NCI-H2107 (cell line): Measurements from ENCODE around the gene ZIK1.

Experiments used
- DNase-seq: peaks from one replicate; lab custom pipeline; 2025; lab: John Stamatoyannopoulos, UW

The ZIK1 gene

DNA sequence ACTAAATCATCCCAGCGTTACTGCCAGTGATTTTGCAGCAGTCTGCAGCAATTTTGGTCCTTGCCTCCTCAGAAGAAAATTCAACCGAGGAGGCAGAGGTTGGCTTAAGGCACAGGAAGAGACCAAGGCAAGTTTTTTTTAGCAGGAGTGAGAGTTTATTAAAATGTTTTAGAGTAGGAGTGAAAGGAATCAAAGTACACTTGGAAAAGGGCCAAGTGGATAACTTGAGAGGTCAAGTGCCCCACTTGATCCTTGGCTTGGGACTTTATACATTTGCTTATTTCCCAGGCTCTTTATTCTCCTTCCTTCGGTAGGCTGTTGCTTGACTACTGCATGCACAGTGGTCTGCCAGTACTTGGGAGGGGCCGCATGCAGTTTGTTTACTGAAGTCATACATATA lies 27.2 kb downstream of the ZIK1 start:
- no peak for DNase-seq

DNA sequence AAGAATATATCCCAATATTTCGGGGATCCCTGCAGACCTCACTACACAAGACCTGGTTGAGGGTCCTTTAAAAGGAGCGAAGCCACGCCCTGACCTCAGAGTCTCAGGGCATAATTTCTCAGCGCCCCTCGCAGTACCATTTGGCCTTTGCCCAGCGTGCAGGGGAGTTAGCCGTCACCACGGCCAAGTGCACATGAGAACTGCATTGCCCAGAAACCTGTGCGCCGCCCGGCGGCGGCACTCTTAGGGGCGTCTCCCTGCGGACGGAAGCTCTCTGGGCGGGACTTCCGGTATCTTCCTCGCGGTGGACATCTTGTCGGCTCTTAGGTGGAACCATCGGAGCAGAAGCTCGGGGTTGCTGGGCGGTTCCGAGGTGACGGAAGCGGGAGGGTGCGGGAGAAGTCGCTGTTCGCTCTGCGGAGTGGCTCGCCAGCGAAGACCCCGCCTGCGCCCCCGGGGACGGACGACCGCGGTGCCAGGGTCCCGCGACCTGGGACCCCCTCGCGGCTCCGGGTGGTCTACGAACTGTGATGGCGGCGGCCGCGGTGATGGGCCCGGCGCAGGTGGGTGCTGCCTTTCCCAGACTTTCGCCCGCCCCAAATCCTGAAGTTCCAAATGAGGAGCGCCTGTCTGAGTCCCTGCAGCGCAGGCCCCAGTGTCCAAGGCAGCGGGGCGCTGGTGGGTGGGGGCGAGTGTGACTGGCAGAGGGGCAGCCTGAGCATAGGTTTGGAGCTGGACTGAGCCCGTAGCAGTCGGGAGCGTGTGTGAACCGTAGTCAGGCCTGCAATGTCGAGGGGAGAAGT lies 30.2 kb downstream of the ZIK1 start, which contains the start of gene ZNF134:
TSS of gene ZNF134 (plus strand) at position 302 of the 803 bp plus-strand sequence. CDS start 5,227 bp downstream, outside the sequence.
- peak; percentile 50 for DNase-seq

DNA sequence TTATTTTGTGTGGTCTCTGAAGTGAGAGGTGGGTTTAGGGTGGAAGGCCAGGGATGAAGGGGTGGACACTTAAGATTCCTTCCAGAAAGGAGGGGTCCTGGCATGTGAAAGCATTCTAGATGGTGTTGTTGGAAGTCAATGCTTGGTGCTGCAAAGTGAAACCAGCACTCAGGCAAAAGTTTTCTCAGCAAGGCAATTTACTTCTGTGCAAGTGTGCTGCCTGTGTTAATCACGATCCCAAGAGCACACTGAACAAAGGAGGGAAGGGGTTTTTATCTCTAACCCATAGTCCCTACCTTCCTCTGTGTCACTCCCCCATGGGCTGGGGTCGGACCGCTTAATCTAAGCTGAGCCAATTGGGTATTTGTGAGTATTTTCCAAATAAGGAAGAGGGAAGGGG lies 31.4 kb downstream of the ZIK1 start:
- DNase-seq, result no peak

DNA sequence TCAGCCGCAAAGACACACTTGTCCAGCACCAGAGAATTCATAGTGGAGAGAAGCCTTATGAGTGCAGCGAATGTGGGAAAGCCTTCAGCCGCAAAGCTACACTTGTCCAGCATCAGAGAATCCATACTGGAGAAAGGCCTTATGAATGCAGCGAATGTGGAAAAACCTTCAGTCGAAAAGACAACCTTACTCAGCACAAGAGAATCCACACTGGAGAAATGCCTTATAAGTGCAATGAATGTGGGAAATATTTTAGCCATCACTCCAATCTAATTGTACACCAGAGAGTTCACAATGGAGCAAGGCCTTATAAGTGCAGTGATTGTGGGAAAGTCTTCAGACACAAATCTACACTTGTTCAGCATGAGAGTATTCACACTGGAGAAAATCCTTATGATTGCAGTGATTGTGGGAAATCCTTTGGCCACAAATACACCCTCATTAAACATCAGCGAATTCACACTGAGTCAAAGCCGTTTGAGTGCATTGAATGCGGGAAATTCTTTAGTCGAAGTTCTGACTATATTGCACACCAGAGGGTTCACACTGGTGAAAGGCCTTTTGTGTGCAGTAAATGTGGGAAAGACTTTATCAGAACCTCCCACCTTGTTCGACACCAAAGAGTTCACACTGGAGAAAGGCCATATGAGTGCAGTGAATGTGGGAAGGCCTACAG lies 36.9 kb downstream of the ZIK1 start:
- DNase-seq, result no peak

DNA sequence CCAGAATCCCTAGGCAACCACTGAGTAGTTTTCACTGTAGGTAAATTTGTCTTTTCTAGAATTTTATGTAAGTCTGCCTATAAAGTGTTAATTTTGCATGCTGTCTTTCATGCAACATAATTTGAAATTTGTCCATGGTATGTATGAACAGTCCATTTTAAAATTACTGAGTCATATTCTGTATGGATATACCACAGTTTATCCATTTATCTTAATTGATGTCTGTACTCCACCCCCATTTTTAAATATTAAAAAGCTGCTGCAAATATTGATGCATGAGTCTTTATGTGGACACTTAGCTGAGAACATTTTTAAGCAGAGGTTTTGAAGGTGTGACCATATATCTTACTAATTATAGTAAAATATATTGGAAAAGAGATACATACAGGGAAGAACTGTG lies 39.1 kb downstream of the ZIK1 start:
- no peak for DNase-seq

DNA sequence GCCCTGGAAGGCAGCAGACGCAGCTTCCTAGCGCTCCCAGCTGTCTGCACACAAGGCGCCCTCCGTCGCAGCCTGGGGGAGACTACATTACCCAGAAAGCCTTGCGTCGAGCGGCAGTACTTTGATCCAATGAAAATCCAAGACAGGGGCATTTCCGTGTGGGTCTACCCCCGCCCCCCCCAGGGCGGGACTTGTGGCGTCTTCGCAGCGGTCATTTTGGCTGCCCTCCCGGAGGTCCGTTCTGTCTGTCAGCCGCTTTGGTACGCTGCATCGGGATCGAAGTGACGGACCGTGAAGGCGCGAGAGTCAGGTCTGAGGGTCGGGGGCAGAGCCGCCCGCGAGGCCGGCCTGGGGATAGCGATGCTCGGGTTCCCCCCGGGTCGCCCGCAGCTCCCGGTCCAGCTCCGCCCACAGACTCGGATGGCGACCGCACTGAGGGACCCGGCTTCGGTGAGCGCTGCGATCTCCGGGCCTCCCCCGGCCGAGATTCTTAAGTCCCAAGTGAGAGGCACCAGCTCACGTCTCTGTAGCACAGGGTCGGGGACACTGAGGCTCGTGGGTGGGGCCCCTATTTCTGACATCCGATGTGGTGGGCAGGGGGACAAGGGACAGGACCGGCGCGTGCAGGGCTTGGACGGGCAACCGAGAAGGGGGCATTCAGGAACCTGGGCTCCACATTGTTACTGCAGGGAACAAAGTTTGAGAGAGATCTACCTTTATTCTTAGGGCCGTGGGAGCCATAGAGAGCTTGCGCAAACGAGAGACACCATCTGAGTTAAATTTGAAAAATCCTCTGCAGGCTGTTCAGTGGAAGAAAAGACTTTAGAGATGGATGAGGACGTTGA lies 49.3 kb downstream of the ZIK1 start, which contains the start of gene ZNF211:
TSS of gene ZNF211 (plus strand) at position 182 of the 845 bp plus-strand sequence. CDS start at position 361, 179 bp downstream.
- DNase-seq, result peak; percentile 80

DNA sequence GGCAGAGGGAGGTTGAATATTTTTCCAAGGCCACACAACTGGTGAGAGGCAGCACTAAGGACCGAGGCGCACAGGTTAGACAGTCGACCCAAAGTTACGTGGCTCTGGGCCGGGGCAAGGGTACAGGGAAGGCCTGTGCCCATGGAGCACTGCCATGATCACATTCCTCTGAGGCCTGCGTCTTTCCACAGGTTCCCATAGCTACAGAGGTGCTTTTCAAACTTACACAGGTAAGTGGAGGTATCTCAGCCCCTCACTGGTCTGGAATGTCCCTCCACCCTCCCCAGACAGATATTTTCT lies 49.8 kb downstream of the ZIK1 start:
- DNase-seq, result no peak

DNA sequence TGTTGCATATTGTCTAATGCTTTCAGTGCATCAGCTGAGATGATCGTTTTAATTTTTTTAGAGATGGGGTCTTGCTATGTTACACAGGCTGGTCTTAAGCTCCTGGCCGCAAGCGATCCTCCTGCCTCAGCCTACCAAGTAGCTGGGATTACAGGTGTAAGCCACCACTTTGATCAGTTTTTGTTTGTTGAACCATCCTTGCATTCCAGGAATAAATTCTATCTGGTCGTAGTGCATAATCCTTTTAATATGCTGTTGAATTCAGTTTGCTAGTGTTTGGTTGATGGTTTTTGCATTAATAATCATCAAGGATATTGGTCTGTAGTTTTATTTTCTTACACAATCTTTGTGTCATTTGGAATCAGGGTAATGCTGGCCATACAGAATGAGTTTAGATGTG lies 53.4 kb downstream of the ZIK1 start:
- no peak for DNase-seq

DNA sequence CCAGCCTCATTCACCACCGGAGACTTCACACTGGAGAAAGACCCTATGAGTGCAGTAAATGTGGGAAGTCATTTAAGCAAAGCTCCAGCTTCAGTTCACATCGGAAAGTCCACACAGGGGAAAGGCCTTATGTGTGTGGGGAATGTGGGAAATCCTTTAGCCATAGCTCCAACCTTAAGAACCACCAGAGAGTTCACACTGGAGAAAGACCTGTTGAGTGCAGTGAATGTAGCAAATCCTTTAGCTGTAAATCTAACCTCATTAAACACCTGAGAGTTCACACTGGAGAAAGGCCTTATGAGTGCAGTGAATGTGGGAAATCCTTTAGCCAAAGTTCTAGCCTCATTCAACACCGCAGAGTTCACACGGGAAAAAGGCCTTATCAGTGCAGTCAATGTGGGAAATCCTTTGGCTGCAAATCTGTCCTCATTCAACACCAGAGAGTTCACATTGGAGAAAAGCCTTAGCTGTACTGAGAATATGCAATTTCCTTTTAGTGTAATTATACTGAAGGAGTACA lies 57.8 kb downstream of the ZIK1 start:
- DNase-seq, result no peak

DNA sequence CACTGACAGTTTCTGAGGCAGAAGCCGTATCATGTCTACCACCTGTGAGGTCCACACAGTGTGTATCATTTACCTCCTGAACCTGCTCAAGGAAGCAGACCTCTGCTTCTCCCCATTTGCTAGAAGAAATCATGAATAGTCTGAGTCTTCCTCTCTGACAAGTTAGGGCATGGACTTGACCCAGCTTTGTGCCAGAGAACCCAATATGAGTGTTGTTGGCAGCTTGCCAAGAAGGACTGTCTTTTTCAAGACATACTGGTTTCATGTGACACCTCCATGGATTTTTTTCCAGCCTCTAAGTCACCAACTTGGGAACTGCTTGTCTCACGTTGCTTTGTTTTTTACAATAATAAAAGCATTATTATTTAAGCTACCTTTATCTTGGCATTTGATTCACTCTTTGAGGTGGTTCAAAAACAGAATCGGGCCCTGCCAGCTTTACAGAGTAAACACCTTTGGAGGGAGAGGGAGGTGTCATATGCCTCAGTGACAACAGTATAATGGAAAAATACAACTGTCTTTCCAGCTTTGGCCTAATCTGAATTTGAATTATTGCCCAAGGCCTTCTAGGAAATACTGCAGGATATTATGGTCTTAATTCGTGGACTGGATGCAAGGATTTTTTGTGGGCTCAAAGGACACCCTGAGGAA lies 58.6 kb downstream of the ZIK1 start:
- DNase-seq, result no peak
